GM18861 (cell line): ENCODE measurements around the gene GPR21.

Source experiments
- ATAC-seq: cut with Tn5 transposase; IDR thresholded peaks from one replicate; pipeline ENCODE4 v1.9.1; 2021; ENCODE audit not compliant: unreplicated experiment

The GPR21 gene

GRCh38 chr9:123033864-123034601 lies 566 bp downstream of the GPR21 start:
- ATAC-seq, result no peak

DNA sequence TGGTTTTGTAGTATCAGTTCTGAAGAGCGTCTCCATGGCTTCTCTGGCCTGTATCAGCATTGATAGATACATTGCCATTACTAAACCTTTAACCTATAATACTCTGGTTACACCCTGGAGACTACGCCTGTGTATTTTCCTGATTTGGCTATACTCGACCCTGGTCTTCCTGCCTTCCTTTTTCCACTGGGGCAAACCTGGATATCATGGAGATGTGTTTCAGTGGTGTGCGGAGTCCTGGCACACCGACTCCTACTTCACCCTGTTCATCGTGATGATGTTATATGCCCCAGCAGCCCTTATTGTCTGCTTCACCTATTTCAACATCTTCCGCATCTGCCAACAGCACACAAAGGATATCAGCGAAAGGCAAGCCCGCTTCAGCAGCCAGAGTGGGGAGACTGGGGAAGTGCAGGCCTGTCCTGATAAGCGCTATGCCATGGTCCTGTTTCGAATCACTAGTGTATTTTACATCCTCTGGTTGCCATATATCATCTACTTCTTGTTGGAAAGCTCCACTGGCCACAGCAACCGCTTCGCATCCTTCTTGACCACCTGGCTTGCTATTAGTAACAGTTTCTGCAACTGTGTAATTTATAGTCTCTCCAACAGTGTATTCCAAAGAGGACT lies 1.5 kb downstream of the GPR21 start:
- ATAC-seq, result no peak

- no peak for ATAC-seq
Measured at GRCh38 chr9:123035791-123036190, 2.3 kb downstream of the GPR21 start.

GRCh38 chr9:123036893-123037545 lies 3.6 kb downstream of the GPR21 start:
- ATAC-seq, result no peak

GRCh38 chr9:123039617-123040219 lies 6.3 kb downstream of the GPR21 start:
- no peak for ATAC-seq

DNA sequence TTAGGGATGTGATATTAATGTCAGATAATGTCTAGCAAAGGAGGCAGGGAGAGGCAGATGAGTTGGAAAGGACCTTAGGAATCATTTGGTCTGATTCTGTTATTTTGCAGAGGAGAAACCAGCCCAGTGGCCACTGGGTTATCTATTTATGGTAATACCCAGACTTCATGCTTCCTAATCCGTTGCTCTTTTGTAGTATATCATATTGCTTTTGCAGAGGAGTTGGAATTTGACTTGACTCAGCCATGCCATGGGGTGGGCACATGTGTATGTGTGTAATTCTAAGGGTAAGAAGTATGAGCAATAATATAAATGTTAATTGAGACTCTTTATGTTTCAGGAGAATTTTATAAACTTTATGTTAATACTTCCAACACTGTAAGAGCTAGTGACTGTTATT lies 7.3 kb downstream of the GPR21 start:
- ATAC-seq, result no peak

GRCh38 chr9:123041489-123041888 lies 8.0 kb downstream of the GPR21 start:
- ATAC-seq, result no peak

GRCh38 chr9:123043081-123043939 lies 9.8 kb downstream of the GPR21 start:
- no peak for ATAC-seq

DNA sequence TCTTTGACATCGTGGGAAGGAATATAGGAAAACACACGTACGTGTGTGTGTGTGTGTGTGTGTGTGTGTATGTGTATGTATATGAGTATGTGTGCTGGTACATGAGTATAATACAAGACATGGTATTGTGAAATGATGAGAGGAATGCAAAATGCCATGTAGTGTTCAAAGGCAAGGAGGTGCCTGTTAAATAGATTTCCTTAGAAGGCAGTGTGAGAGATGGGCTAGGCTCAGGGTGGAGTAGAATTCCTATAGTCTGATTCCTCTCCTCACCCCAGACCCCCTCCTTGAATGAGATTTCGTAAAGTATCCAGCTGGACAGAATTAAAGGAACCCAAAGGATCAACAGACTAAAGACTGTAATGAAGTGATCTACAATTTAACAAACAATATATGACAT lies 11.1 kb downstream of the GPR21 start:
- ATAC-seq, result no peak

GRCh38 chr9:123046406-123047195 lies 13.1 kb downstream of the GPR21 start:
- ATAC-seq, result no peak

- ATAC-seq, result no peak
Measured at GRCh38 chr9:123048748-123049147, 15.3 kb downstream of the GPR21 start.

GRCh38 chr9:123049589-123050222 lies 16.2 kb downstream of the GPR21 start:
- ATAC-seq, result no peak

- ATAC-seq, result no peak
Measured at GRCh38 chr9:123053046-123053445, 19.6 kb downstream of the GPR21 start.

- no peak for ATAC-seq
Measured at GRCh38 chr9:123053711-123054110, 20.2 kb downstream of the GPR21 start.

DNA sequence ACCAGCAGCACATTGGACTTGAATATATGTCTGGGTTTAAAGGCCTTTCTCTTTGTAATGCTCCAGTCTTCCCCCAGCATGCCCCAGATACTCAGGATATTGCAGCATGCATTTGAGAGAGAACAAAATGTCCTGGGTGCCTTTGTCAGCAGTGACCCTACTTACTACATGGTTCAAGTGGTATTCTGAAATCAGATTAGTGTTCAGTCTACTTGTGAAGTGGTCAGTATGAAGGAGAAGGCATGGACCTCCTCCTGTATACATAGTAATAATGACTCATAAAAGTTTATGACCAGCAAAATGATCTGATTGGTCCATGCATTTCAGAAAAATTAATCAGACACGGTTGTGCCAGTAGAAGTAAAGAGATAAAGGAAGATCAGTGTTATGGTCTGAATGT lies 25.4 kb downstream of the GPR21 start:
- ATAC-seq, result no peak

GRCh38 chr9:123059472-123060220 lies 26.2 kb downstream of the GPR21 start:
- ATAC-seq, result no peak

DNA sequence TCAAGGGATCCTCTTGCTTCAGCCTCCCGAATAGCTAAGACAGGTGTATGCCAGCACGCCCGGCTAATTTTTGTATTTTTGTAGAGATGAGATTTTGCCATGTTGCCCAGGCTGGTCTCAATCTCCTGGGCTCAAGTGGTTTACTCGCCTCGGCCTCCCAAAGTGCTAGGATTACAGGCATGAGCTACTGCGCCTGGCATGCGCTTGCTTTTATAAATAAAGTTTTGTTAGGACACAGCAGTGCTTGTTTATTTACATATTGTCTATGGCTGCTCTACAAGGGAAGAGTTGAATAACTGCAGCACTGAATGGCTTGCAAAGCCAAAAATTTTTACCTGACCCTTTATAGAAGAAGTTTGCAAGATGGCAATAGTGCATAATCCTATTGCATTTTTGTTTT lies 27.7 kb downstream of the GPR21 start:
- no peak for ATAC-seq

GRCh38 chr9:123062351-123063176 lies 29.1 kb downstream of the GPR21 start:
- ATAC-seq, result no peak
